Keratinocyte (primary cell): ENCODE results near the gene TMA7B. TPM values are rescaled to one million over a fixed set of nuclear protein-coding genes. Genes with fewer than 3 reads are reported as not detected.

Experiments used
- DNase-seq: peaks from one replicate; pipeline ENCODE4 v3.0.0-alpha.2; 2011; ENCODE audit warnings: low read depth, missing footprints, low spot score
- FAIRE-seq: peaks from 2 replicates; lab custom pipeline; 2011; peaks lifted over from hg19 to GRCh38; lab: Jason Lieb, UNC
- H2AFZ ChIP-seq: 2 replicates; pipeline ENCODE4 v1.6.0; 2012; ENCODE audit warnings: low read length, control low read depth, inconsistent platforms; ENCODE audit not compliant: control insufficient read depth
- H3K27ac ChIP-seq: 2 replicates; pipeline ENCODE4 v1.5.1; 2011; ENCODE audit warnings: low read length; ENCODE audit not compliant: control insufficient read depth, insufficient read depth
- H3K27me3 ChIP-seq: 3 replicates; pipeline ENCODE4 v1.6.0; 2011; ENCODE audit warnings: low read length; ENCODE audit not compliant: control insufficient read depth, insufficient read depth; ENCODE audit errors: extremely low read depth
- H3K36me3 ChIP-seq, 2 experiments: 2 replicates in 1 of 2; 3 replicates in 1 of 2; pipeline ENCODE4 v1.5.1; 2011; ENCODE audit warnings: low read length in 2 of 2, mild to moderate bottlenecking in 1 of 2; ENCODE audit not compliant: control insufficient read depth in 2 of 2, insufficient read depth in 2 of 2; ENCODE audit errors: extremely low read depth in 1 of 2
- H3K4me1 ChIP-seq: 3 replicates; pipeline ENCODE4 v1.5.1; 2011; ENCODE audit warnings: low read length; ENCODE audit not compliant: control insufficient read depth, insufficient read depth; ENCODE audit errors: extremely low read depth
- H3K4me2 ChIP-seq: 3 replicates; pipeline ENCODE4 v1.6.0; 2011; ENCODE audit warnings: low read depth, low read length; ENCODE audit not compliant: control insufficient read depth, insufficient read depth; ENCODE audit errors: extremely low read depth
- H3K4me3 ChIP-seq, 3 experiments: fragments of 200-600 bp in 1 of 3; sonication (generic) in 1 of 3; 2 replicates in 2 of 3; 3 replicates in 1 of 3; pipeline ENCODE4 v1.5.1; 2011 to 2016; ENCODE audit warnings: low read length in 3 of 3, mild to moderate bottlenecking in 3 of 3, control low read depth in 2 of 3, inconsistent platforms in 1 of 3, low read depth in 1 of 3, mixed read lengths in 1 of 3, mixed run types in 1 of 3, moderate library complexity in 1 of 3; ENCODE audit not compliant: control insufficient read depth in 2 of 3, insufficient read depth in 2 of 3; ENCODE audit errors: extremely low read depth in 1 of 3
- H3K79me2 ChIP-seq: 2 replicates; pipeline ENCODE4 v1.6.0; 2012; ENCODE audit warnings: low read length; ENCODE audit not compliant: control insufficient read depth, insufficient read depth
- H3K9ac ChIP-seq: 3 replicates; pipeline ENCODE4 v1.6.0; 2011; ENCODE audit warnings: low read length; ENCODE audit not compliant: control insufficient read depth, insufficient read depth; ENCODE audit errors: extremely low read depth
- H3K9me1 ChIP-seq: 3 replicates; pipeline ENCODE4 v1.6.0; 2011; ENCODE audit warnings: low read length; ENCODE audit not compliant: control insufficient read depth, insufficient read depth; ENCODE audit errors: extremely low read depth
- H3K9me3 ChIP-seq: 2 replicates; pipeline ENCODE4 v1.5.1; 2012; ENCODE audit warnings: low read depth, low read length; ENCODE audit not compliant: control insufficient read depth
- H4K20me1 ChIP-seq: 3 replicates; pipeline ENCODE4 v1.6.0; 2011; ENCODE audit warnings: low read length; ENCODE audit not compliant: control insufficient read depth, insufficient read depth; ENCODE audit errors: extremely low read depth
- CTCF ChIP-seq, 3 experiments: IDR thresholded peaks in 1 of 3; conservative IDR thresholded peaks in 1 of 3; optimal IDR thresholded peaks in 1 of 3; 2 replicates in 2 of 3; 3 replicates in 1 of 3; pipeline versions ENCODE3 to v1.5.1; 2011; ENCODE audit warnings: low read length in 3 of 3, mild to moderate bottlenecking in 3 of 3, moderate library complexity in 2 of 3, control low read depth in 1 of 3, inconsistent platforms in 1 of 3; ENCODE audit not compliant: insufficient read depth in 2 of 3; ENCODE audit errors: extremely low read depth in 1 of 3
- EZH2 ChIP-seq: IDR thresholded peaks from one replicate; pipeline ENCODE4 v1.6.1; 2012; ENCODE audit warnings: inconsistent platforms, mild to moderate bottlenecking, low read length, moderate library complexity
- dilution Hi-C: fragments of 300-500 bp; cut with MboI; formaldehyde crosslinking; loops from one replicate; pipeline ENCODE4 v1.7.0; 2020; ENCODE audit warnings: low sequenced_read_pairs; ENCODE audit not compliant: extremely low pct_ligation_motif_present
- polyA plus RNA-seq, 5 experiments: library from polyadenylated mRNA; depleted of rRNA in 3 of 5; stranded (reverse) in 3 of 5; stranded (forward) in 1 of 5; unstranded in 1 of 5; fragments of >200 nt; gene quantifications; 1 replicate in 1 of 5; 2 replicates in 3 of 5; 3 replicates in 1 of 5; pipeline versions ENCODE4 v1.2.1 to v1.2.3, GENCODE V29; 2011 to 2012; ENCODE audit warnings: missing spikeins in 2 of 5, low read depth in 1 of 5, low replicate concordance in 1 of 5

Gene TMA7B
- polyA plus RNA-seq, 1 donor (not counting 4 experiments of a cell fraction or from before 2014, with no cell fraction given): not detected

- Histone ChIP-seq H3K79me2 (no peaks in the 10 kb centered on the region), H3K27me3 (peaks cover 25% of the 10 kb centered on the region), H2AFZ (no peak overlapping the region), H4K20me1 (no peaks in the 10 kb centered on the region), H3K9ac (no peak overlapping the region), H3K4me1 (no peaks in the 10 kb centered on the region), H3K4me2 (no peak overlapping the region), H3K36me3 (no peaks in the 10 kb centered on the region), H3K9me3 (no peaks in the 10 kb centered on the region), H3K4me3 (no peak overlapping the region), H3K27ac (no peak overlapping the region), H3K9me1 (no peaks in the 10 kb centered on the region)
- DNase-seq (no peak), FAIRE-seq (no peak)
- dilution Hi-C loops: no loop called here
- no peak for TF ChIP-seq CTCF (optimal IDR thresholded peaks at IDR 0.05 in 1 of 3, IDR thresholded peaks at IDR 0.05 in 1 of 3, conservative IDR thresholded peaks at IDR 0.05 in 1 of 3; ENCODE audit: extremely low read depth in 1 of 3, insufficient read depth in 2 of 3, low read length in 3 of 3)
- TF ChIP-seq EZH2: no peak
Observed at GRCh38 chr22:39913321-39913720, 46.9 kb upstream of the TMA7B start.

GRCh38 chr22:39913886-39914285 is 46.3 kb upstream of the TMA7B start:
- Histone ChIP-seq H3K4me3 (no peak overlapping the region), H4K20me1 (no peaks in the 10 kb centered on the region), H3K79me2 (no peaks in the 10 kb centered on the region), H3K36me3 (no peaks in the 10 kb centered on the region), H3K27me3 (peaks cover 25% of the 10 kb centered on the region), H3K9me3 (no peaks in the 10 kb centered on the region), H3K9me1 (no peaks in the 10 kb centered on the region), H3K4me2 (no peak overlapping the region), H2AFZ (no peak overlapping the region), H3K4me1 (no peaks in the 10 kb centered on the region), H3K27ac (no peak overlapping the region), H3K9ac (no peak overlapping the region)
- DNase-seq (no peak), FAIRE-seq (no peak)
- dilution Hi-C loops: no loop called here
- TF ChIP-seq EZH2 (no peak), CTCF (optimal IDR thresholded peaks at IDR 0.05 in 1 of 3, IDR thresholded peaks at IDR 0.05 in 1 of 3, conservative IDR thresholded peaks at IDR 0.05 in 1 of 3; ENCODE audit: extremely low read depth in 1 of 3, insufficient read depth in 2 of 3, low read length in 3 of 3) (no peak)
